Erythroblast (primary cell): ENCODE measurements around the gene CCSER1.

Experiments
- GATA1 ChIP-seq: IDR thresholded peaks from 2 replicates; pipeline ENCODE4 v1.6.1; 2011; ENCODE audit warnings: low read depth, mild to moderate bottlenecking, control low read depth, low read length, moderate library complexity
- POLR2A ChIP-seq: IDR thresholded peaks from 2 replicates; pipeline ENCODE4 v1.6.1; 2011; ENCODE audit warnings: mild to moderate bottlenecking, low read length

DNA sequence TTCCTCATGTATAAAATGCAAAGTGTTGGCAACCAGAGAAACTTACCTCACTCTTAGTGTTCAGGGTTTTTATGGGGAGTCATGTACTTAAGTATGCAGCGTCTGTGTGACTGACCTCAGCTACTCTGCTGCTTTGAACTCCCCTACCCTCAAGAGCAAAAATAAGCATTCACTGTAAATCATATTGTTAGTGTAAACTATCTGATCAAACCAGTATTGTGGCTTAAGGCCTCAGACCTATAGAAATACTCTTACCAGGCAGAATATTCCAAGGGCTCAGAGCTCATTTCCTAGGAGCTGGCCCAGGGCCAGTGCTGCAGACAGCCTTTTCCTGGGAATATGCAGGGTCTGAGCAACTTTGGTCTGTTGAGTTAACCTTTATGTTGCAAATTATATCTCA, 453.1 kb downstream of the CCSER1 start:
- no peak for TF ChIP-seq POLR2A
- TF ChIP-seq GATA1 = no peak
